ENCODE data around the gene TUBD1.
"Not testable (repeated sequence)": the region's sequence is repeated elsewhere in the genome, so short reads cannot be mapped to it uniquely, and the experiment has no call there.

- TF ChIP-seq CTCF (conservative IDR thresholded peaks at IDR 0.05; ENCODE audit: low read length); EZH2phosphoT487 (IDR thresholded peaks at IDR 0.05; ENCODE audit: borderline replicate concordance, low read depth, low read length): not testable (repeated sequence)
These were observed 42.4 kb downstream of the TUBD1 start for GRCh38 chr17:59850311-59850710.

All from OCI-LY7 (cell line).